K562 (cell line): ENCODE data around the gene PTGR3. TPM values are rescaled to one million over a fixed set of nuclear protein-coding genes. Genes with fewer than 3 reads are reported as not detected.

ENCODE experiments used
- ATAC-seq: fragments of 200-7000 bp; cut with Tn5 transposase; 3 replicates; pipeline ENCODE4 v1.9.1; 2020; ENCODE audit warnings: moderate library complexity
- BruUV-seq: library from RNA; stranded (reverse); fragments of 400-500 nt; replicated peaks from 2 replicates; lab custom pipeline; 2021; lab: Mats Ljungman, UMichigan
- CTCF ChIA-PET: fragments of 300-600 bp; formaldehyde crosslinking; extraction: SDS; loops from one replicate; lab custom pipeline; 2021; ENCODE audit warnings: low intra/inter-chr PET ratio; lab: Yijun Ruan, JAX
- POLR2A ChIA-PET: fragments of 300-600, 350-650 bp; sonication (Branson Sonifier 250); formaldehyde crosslinking; extraction: SDS; loops from one replicate; lab custom pipeline; 2021; ENCODE audit warnings: antibody characterized with exemption, inconsistent platforms; lab: Yijun Ruan, JAX
- DNase-seq, 4 experiments: peaks; one replicate each; pipeline versions ENCODE4 v3.0.0 to v3.0.0-alpha.2; 2011 to 2018; ENCODE audit warnings: low spot score in 3 of 4, mixed read lengths in 3 of 4; ENCODE audit errors: extremely low read depth in 1 of 4
- FAIRE-seq: peaks from 2 replicates; lab custom pipeline; 2011; peaks lifted over from hg19 to GRCh38; lab: Jason Lieb, UNC
- H2AFZ ChIP-seq: 2 replicates; pipeline ENCODE4 v1.6.0; 2011; ENCODE audit warnings: low read depth, low read length, control low read depth, inconsistent platforms
- H3K27ac ChIP-seq: fragments of 200-600 bp; 3 replicates; pipeline ENCODE4 v1.8.0; 2011; ENCODE audit warnings: low read depth, mild to moderate bottlenecking, control low read depth, inconsistent platforms, low read length, moderate library complexity, mixed read lengths; ENCODE audit errors: extremely low read depth
- H3K27me3 ChIP-seq, 2 experiments: fragments of 300-600 bp in 1 of 2; 2 replicates in 1 of 2; 3 replicates in 1 of 2; pipeline versions ENCODE4 v1.6.0 to v1.8.0; 2011; ENCODE audit warnings: inconsistent platforms in 2 of 2, low read length in 2 of 2, mild to moderate bottlenecking in 1 of 2, mixed read lengths in 1 of 2, moderate library complexity in 1 of 2; ENCODE audit not compliant: control insufficient read depth in 2 of 2, insufficient read depth in 2 of 2
- H3K36me3 ChIP-seq: fragments of 300-600 bp; 3 replicates; pipeline ENCODE4 v1.8.0; 2011; ENCODE audit warnings: mild to moderate bottlenecking, low read length, inconsistent platforms; ENCODE audit not compliant: control insufficient read depth, insufficient read depth
- H3K4me1 ChIP-seq, 2 experiments: fragments of 200-600 bp in 1 of 2; replicated peaks in 1 of 2; 2 replicates in 1 of 2; 3 replicates in 1 of 2; pipeline versions ENCODE4 v1.5.1 to v1.8.0; 2011; ENCODE audit warnings: inconsistent platforms in 2 of 2, low read length in 2 of 2, mild to moderate bottlenecking in 1 of 2, mixed read lengths in 1 of 2, moderate library complexity in 1 of 2; ENCODE audit not compliant: control insufficient read depth in 2 of 2, insufficient read depth in 2 of 2
- H3K4me2 ChIP-seq: 2 replicates; pipeline ENCODE4 v1.6.1; 2011; ENCODE audit warnings: low read length, control low read depth, inconsistent platforms, mixed read lengths; ENCODE audit not compliant: insufficient read depth
- H3K4me3 ChIP-seq: fragments of 200-600 bp; sonication (generic), shearing (Covaris generic); 2 replicates; pipeline ENCODE4 v1.5.1; 2016; ENCODE audit warnings: control low read depth, inconsistent platforms
- H3K79me2 ChIP-seq: fragments of 200-600 bp; 3 replicates; pipeline ENCODE4 v1.8.0; 2011; ENCODE audit warnings: low read length, inconsistent platforms; ENCODE audit not compliant: control insufficient read depth, insufficient read depth
- H3K9ac ChIP-seq, 2 experiments: 2 replicates each; pipeline versions ENCODE4 v1.6.0 to v1.6.1; 2011; ENCODE audit warnings: low read depth in 2 of 2, low read length in 2 of 2, control low read depth in 1 of 2, inconsistent platforms in 1 of 2, mild to moderate bottlenecking in 1 of 2, mixed read lengths in 1 of 2; ENCODE audit not compliant: insufficient read depth in 1 of 2
- H3K9me1 ChIP-seq: one replicate; pipeline ENCODE4 v1.6.0; 2011; ENCODE audit warnings: inconsistent platforms, mild to moderate bottlenecking, low read length, moderate library complexity; ENCODE audit not compliant: control insufficient read depth, insufficient read depth
- H3K9me3 ChIP-seq: replicated peaks from 2 replicates; pipeline ENCODE4 v1.5.1; 2011; ENCODE audit warnings: low read depth, low read length, inconsistent platforms; ENCODE audit not compliant: control insufficient read depth, insufficient read depth
- H4K20me1 ChIP-seq: replicated peaks from 2 replicates; pipeline ENCODE4 v1.6.1; 2011; ENCODE audit warnings: low read length, inconsistent platforms, mixed read lengths; ENCODE audit not compliant: control insufficient read depth, insufficient read depth
- AFF4 ChIP-seq: sonication (generic); formaldehyde crosslinking; IDR thresholded peaks from 2 replicates; pipeline ENCODE4 v1.8.0; 2023; ENCODE audit warnings: mild to moderate bottlenecking, missing genetic modification reagents
- BMI1 ChIP-seq: fragments of 150-350 bp; IDR thresholded peaks from 2 replicates; pipeline ENCODE4 v1.6.1; 2014; ENCODE audit warnings: low read length
- KAT2B ChIP-seq: IDR thresholded peaks from one replicate; pipeline ENCODE4 v1.6.1; 2012; ENCODE audit warnings: low read depth, mild to moderate bottlenecking, control low read depth, inconsistent platforms, low read length, moderate library complexity
- OTX1 ChIP-seq: fragments of 450-650 bp; formaldehyde crosslinking; IDR thresholded peaks from 2 replicates; pipeline ENCODE4 v1.4.0; 2022; ENCODE audit warnings: mild to moderate bottlenecking
- PHB2 ChIP-seq: fragments of 450-650 bp; IDR thresholded peaks from 2 replicates; pipeline ENCODE4 v1.6.1; 2017; ENCODE audit warnings: low read depth
- RFX1 ChIP-seq: fragments of 450-650 bp; IDR thresholded peaks from 2 replicates; pipeline ENCODE4 v1.6.1; 2016; ENCODE audit warnings: mild to moderate bottlenecking, moderate library complexity
- TCFL5 ChIP-seq: fragments of 250-450 bp; sonication (Bioruptor Pico); conservative IDR thresholded peaks from 2 replicates; pipeline ENCODE4 v1.6.1; 2021; ENCODE audit warnings: mild to moderate bottlenecking, moderate library complexity, matching md5 sums
- TFAM ChIP-seq: fragments of 250-450 bp; sonication (Bioruptor Pico); conservative IDR thresholded peaks from 2 replicates; pipeline ENCODE4 v1.5.0; 2021; ENCODE audit warnings: mild to moderate bottlenecking, moderate library complexity
- ZFP30 ChIP-seq: fragments of 250-450 bp; sonication (Bioruptor Pico); IDR thresholded peaks from 2 replicates; pipeline ENCODE4 v1.8.0; 2022; ENCODE audit warnings: moderate library complexity, mild to moderate bottlenecking, inconsistent platforms, borderline replicate concordance
- ZNF282 ChIP-seq: sonication (generic); formaldehyde crosslinking; IDR thresholded peaks from 2 replicates; pipeline ENCODE4 v1.8.1; 2023; ENCODE audit warnings: missing genetic modification reagents
- WGBS: fragments of 100-300 bp; shearing (Covaris generic); methylation state at CpG from one replicate; pipeline ENCODE4 v1.1.6; 2016; ENCODE audit warnings: low coverage, mixed read lengths; ENCODE audit not compliant: insufficient coverage; ENCODE audit errors: missing lambda C conversion rate; 5-methylcytosine and 5-hydroxymethylcytosine counted together
- in situ Hi-C: fragments of 300-500 bp; cut with MboI; formaldehyde crosslinking; loops from 4 replicates; pipeline ENCODE4 v1.15.0; 2018; ENCODE audit warnings: inconsistent platforms, mixed read lengths
- intact Hi-C: fragments of 100-400 bp; cut with micrococcal nuclease; formaldehyde crosslinking; loops from 2 replicates; pipeline ENCODE4 v1.14.2; 2022
- polyA plus RNA-seq, 8 experiments: library from polyadenylated mRNA; depleted of rRNA in 4 of 8; stranded (reverse) in 5 of 8; unstranded in 3 of 8; fragments of >200 nt; fragmentation: Nextera tagmentation in 2 of 8; fragmentation: Illumina TruSeq in 1 of 8; extraction: Ambion mirVana in 2 of 8; extraction: Trizol in 1 of 8; gene quantifications; 2 replicates each; pipeline versions ENCODE4 v1.2.1 to v1.2.3, GENCODE V29; 2011 to 2014; ENCODE audit warnings: inconsistent platforms in 1 of 8, missing spikeins in 1 of 8
- total RNA-seq, 7 experiments: library from RNA; depleted of rRNA in 6 of 7; stranded (reverse); fragments of >200 nt in 6 of 7; fragmentation: Illumina TruSeq in 2 of 7; extraction: Trizol in 2 of 7; gene quantifications; 2 replicates each; pipeline versions ENCODE4 v1.2.1 to v1.2.3, GENCODE V29; 2011 to 2021; ENCODE audit warnings: low replicate concordance in 1 of 7
- TF ChIP-seq, protein P1 (sequence below): IDR thresholded peaks from 2 replicates; pipeline ENCODE4 v1.6.1; 2011; ENCODE audit not compliant: insufficient read length; ENCODE audit errors: extremely low read depth
- TF ChIP-seq, protein P2 (sequence below), 2 experiments: fragments of 150-350 bp in 1 of 2; IDR thresholded peaks; 2 replicates each; pipeline ENCODE4 v1.6.1; 2012 to 2016; ENCODE audit warnings: low read depth in 2 of 2, low read length in 2 of 2, mild to moderate bottlenecking in 1 of 2, moderate library complexity in 1 of 2
- TF ChIP-seq, protein P3 (sequence below): fragments of 450-650 bp; conservative IDR thresholded peaks from 2 replicates; pipeline ENCODE4 v1.6.1; 2016; ENCODE audit warnings: missing genetic modification characterization, low read depth, mild to moderate bottlenecking, control low read depth, missing compliant biosample characterization

PTGR3 gene
- total and polyA plus RNA-seq, 9 of the 15 experiments (the other 6 are each of a cell fraction or from before 2014, with no cell fraction given), result 4.1 to 32.3 (median 15.3) TPM

GRCh38 chr18:75160364-75160763 lies 48.6 kb downstream of the PTGR3 start:
- Histone ChIP-seq H3K9me1 (no peaks in the 10 kb centered on the region), H3K4me1 (peaks cover 0 to 7% of the 10 kb centered on the region in 2 experiments; a peak in 1 of 5 replicates), H3K79me2 (no peaks in the 10 kb centered on the region), H3K27ac (no peak overlapping the region), H3K27me3 (peaks cover 24 to 79% of the 10 kb centered on the region in 2 experiments), H3K4me2 (no peak overlapping the region; the same call in 1 of the 2 replicates), H3K4me3 (no peak overlapping the region), H2AFZ (no peak overlapping the region), H4K20me1 (no peaks in the 10 kb centered on the region), H3K36me3 (no peaks in the 10 kb centered on the region), H3K9me3 (no peaks in the 10 kb centered on the region), H3K9ac (no peak overlapping the region)
- BruUV-seq, result no TSS peak
- intact Hi-C loops, result loop anchor here (10.0 kb wide), 1 partner anchor 314 kb away; no protein-coding TSS in a partner anchor
- 1% methylated on average over 9 of the region's 13 CpGs for WGBS
- DNase-seq, result no peak
- FAIRE-seq, result no peak
- CTCF ChIA-PET, result no interaction called here
- POLR2A ChIA-PET, result no interaction called here
- ATAC-seq, result peak; percentile 56; the same call in 2 of the 3 replicates
- in situ Hi-C loops, result no loop called here
- TF ChIP-seq AFF4 (CRISPR knock-in tag) (no peak), TCFL5 (no peak), ZFP30 (CRISPR knock-in tag) (no peak), OTX1 (CRISPR knock-in tag) (no peak), PHB2 (no peak), BMI1 (no peak), TFAM (CRISPR knock-in tag) (no peak), ZNF282 (CRISPR knock-in tag) (no peak), KAT2B (no peak), RFX1 (no peak)
- TF ChIP-seq, protein P1, sequence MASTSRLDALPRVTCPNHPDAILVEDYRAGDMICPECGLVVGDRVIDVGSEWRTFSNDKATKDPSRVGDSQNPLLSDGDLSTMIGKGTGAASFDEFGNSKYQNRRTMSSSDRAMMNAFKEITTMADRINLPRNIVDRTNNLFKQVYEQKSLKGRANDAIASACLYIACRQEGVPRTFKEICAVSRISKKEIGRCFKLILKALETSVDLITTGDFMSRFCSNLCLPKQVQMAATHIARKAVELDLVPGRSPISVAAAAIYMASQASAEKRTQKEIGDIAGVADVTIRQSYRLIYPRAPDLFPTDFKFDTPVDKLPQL, result no peak
- TF ChIP-seq, protein P2, sequence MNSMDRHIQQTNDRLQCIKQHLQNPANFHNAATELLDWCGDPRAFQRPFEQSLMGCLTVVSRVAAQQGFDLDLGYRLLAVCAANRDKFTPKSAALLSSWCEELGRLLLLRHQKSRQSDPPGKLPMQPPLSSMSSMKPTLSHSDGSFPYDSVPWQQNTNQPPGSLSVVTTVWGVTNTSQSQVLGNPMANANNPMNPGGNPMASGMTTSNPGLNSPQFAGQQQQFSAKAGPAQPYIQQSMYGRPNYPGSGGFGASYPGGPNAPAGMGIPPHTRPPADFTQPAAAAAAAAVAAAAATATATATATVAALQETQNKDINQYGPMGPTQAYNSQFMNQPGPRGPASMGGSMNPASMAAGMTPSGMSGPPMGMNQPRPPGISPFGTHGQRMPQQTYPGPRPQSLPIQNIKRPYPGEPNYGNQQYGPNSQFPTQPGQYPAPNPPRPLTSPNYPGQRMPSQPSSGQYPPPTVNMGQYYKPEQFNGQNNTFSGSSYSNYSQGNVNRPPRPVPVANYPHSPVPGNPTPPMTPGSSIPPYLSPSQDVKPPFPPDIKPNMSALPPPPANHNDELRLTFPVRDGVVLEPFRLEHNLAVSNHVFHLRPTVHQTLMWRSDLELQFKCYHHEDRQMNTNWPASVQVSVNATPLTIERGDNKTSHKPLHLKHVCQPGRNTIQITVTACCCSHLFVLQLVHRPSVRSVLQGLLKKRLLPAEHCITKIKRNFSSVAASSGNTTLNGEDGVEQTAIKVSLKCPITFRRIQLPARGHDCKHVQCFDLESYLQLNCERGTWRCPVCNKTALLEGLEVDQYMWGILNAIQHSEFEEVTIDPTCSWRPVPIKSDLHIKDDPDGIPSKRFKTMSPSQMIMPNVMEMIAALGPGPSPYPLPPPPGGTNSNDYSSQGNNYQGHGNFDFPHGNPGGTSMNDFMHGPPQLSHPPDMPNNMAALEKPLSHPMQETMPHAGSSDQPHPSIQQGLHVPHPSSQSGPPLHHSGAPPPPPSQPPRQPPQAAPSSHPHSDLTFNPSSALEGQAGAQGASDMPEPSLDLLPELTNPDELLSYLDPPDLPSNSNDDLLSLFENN (IDR thresholded peaks at IDR 0.05; ENCODE audit: low read depth in 2 of 2, low read length in 2 of 2), result no peak
- TF ChIP-seq, protein P3, sequence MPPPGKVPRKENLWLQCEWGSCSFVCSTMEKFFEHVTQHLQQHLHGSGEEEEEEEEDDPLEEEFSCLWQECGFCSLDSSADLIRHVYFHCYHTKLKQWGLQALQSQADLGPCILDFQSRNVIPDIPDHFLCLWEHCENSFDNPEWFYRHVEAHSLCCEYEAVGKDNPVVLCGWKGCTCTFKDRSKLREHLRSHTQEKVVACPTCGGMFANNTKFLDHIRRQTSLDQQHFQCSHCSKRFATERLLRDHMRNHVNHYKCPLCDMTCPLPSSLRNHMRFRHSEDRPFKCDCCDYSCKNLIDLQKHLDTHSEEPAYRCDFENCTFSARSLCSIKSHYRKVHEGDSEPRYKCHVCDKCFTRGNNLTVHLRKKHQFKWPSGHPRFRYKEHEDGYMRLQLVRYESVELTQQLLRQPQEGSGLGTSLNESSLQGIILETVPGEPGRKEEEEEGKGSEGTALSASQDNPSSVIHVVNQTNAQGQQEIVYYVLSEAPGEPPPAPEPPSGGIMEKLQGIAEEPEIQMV (tag), result no peak
